Islet precursor cell (in vitro differentiated cells): Measurements from ENCODE around the gene NCOA1.
"Not testable (repeated sequence)": the region's sequence is repeated elsewhere in the genome, so short reads cannot be mapped to it uniquely, and the experiment has no call there.

Experiments used
- DNase-seq: peaks from one replicate; pipeline ENCODE4 v3.0.0-alpha.2; 2018

NCOA1 gene

DNA sequence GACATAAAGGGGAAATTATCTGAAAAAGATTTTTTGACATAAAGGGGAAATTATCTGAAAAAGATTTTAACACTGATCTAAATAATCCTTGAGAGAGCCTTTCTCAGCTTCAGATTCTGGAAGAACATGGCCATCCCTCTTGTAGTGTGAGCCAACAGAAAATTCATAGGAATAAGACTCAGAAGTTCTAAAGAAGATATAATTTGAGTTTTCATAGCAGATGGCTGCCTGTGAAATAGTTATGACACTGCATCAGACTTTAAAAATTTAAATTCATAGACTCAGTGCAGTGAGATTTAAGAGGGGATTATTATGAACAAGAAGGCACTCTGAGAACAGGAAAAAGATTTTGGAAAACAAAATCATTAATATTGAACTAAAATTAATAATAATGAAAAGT, 50.6 kb downstream of the NCOA1 start:
- DNase-seq, result no peak

DNA sequence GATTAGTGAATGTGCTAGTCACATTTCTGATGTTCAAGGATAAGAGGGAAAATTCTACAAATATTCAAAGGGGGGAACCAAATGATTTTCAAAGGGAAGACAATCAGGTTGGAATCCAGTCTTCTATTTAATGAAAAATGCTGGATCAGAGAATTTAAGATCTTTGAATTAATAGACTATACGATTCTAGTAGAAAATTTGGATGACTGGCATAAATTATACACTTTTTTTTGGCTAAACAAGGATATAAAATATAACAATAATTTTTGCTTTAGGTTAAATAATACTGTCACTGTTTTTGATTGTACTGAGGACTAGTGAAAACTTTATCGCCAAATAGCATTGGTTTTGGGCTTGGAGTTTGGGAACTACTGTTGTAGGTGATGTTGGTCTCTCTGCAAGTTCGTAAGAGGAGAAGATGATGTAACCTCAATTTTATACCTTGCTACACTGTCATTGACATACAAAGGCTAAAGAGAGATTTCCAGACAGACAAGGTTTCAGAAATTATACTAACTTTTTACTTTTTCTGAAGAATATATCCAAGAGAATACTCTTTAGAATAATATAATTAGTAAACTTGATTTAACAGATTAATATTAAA, 51.3 kb downstream of the NCOA1 start:
- DNase-seq, result no peak

DNA sequence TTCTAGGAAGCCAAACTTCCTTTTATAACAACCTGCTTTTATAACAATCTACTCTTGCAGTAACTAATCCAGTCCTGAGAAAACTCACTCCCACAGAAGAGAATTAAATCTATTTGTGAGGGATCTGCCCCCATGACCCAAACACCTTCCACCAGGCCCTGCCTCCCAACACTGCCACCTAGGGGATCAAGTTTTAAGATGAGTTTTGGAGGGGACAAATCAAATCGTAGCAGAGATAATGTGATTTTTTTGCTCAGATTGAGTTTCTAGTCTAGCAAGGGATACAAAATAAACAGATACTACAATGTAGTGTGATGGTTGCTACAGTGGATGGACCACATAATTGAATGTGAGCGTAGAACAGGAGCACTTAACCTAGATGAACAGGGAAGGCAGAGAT, 52.2 kb downstream of the NCOA1 start:
- no peak for DNase-seq

DNA sequence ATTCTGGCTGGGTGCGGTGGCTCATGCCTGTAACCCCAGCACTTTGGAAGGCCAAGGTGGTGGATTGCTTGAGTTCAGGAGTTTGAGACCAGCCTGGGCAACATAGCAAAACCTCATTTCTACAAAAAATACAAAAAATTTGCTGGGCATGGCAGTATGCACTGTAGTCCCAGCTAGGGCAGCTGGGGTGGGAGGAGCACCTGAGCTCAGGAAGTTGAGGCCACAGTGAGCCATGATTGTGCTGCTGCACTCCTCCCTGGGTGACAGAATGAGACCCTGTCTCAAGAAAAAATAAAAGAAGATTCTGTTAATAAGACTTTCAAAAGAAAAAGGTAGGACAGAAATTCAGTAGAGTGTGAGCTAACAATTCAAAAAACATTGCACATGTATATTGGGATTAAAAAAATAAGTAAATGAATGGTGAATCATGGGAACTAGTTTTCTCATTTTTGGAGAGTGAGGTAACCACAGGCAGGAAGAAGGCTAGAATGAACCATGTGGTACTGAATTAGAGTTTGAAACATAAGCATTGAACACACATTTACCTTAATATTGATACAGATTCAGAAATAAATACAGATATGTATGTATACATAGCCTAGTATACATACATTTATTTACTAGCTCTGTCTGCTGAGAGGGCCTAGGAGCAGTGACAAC, 53.5 kb downstream of the NCOA1 start:
- DNase-seq, result no peak

DNA sequence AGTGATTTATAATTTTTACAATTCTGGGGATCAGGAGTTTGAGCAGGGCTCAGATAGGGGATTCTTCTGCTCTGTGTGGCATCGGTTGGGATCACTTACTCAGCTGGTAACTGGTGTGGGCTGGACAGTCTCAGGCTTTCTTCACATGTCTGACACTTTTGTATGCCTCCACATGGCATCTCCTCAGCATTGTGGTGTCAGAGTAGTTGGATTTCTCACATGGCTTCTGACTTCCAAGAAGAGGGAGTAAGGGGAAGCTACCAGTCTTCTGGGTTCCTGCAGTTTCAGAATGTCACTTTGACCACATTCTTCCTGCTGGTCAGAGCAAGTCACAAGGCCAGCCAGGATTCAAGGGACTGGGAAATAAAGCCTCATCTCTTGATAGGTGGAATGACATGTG, 55.6 kb downstream of the NCOA1 start:
- no peak for DNase-seq

DNA sequence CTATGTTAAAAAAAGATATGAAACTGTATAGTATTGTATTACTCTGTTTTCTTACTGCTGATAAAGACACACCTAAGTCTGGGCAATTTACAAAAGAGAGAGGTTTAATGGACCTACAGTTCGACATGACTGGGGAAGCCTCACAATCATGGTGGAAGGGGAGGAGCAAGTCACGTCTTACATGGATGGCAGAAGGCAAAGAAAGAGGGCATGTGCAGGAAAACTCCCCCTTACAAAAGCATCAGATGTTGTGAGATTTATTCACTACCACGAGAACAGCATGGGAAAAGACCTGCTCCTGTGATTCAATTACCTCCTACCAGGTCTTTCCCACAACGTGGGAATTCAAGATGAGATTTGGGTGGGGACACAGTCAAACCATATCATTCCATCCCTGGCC, 57.0 kb downstream of the NCOA1 start:
- no peak for DNase-seq

DNA sequence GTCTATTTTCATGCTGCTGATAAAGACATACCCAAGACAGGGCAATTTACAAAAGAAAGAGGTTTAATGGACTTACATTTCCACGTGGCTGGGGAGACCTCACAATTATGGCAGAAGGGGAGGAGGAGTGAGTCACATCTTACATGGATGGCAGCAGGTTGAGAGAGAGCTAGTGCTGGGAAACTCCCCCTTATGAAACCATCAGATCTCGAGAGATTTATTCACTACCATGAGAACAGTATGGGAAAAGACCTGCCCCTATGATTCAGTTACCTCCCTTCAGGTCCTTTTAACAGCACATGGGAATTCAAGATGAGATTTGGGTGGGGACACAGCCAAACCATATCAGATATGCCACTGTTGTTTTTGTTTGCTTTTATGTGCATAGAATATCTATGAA, 59.2 kb downstream of the NCOA1 start:
- DNase-seq, result not testable (repeated sequence)

DNA sequence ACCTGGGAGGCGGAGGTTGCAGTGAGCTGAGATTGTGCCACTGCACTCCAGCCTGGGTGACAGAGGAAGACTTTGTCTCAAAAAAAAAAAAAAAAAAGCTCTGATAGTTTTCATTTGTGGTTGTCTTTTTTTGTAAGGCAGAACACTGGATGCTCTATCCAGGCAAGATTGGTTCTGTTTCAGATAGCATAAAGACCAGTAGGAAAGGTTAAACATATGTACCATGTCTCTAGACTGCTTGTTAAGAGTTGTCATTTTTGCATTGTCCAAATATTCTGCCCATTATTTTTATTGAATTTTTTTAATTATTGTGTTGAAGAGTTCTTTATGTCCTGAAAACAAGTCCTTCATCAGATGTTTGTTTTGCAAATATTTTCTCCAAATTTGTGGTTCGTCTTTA, 60.0 kb downstream of the NCOA1 start:
- DNase-seq, result no peak

DNA sequence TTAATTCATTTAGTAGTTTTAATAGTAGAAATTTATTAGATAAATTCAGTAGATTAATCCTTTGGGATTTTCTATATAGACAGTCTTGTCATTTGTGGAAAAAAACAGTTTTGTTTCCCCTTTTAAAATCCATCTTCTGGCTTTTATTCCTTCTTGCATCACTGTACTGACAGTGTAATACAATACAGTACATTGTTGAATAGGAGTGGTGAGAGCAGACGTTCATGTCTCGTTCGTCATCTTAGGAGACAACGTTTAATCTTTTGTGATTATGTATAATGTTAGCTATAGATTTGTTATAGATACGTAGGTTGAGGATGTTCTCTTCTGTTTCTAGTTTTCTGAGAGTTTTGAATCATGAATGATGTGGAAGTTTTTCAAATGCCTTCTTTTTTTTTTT, 61.8 kb downstream of the NCOA1 start:
- no peak for DNase-seq

DNA sequence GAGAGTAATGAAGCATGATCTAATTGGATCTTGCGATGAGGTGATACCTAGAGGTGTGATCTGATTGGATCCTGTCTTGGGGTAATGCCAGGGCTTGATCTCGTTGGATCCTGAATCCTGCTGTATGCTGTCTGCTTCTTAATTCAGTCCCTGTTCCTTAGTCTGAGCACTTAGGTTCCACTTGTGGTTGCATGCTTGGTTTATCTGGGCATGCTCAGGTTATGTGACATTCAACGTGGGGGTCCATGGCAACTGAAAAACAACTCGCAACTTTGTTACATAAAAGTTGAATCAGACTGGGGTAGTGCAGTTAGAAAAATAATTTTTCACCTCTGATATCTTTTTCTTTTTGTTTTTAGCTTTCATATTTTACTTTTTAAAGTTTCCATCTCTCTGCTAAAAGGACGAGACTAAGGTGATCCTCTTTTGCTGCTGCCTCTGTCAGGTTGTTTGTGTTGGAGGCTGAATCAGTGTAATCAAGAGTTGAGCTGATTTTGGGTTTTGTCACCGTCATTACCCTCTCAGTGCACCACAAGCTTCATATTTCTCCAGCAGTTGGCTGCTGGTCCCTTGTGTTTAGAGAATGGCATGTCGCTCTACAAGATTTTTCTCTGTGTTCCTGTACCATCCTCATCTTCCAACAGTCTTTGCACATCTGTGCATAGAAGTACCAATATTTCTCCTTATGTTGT, 67.9 kb downstream of the NCOA1 start:
- no peak for DNase-seq

DNA sequence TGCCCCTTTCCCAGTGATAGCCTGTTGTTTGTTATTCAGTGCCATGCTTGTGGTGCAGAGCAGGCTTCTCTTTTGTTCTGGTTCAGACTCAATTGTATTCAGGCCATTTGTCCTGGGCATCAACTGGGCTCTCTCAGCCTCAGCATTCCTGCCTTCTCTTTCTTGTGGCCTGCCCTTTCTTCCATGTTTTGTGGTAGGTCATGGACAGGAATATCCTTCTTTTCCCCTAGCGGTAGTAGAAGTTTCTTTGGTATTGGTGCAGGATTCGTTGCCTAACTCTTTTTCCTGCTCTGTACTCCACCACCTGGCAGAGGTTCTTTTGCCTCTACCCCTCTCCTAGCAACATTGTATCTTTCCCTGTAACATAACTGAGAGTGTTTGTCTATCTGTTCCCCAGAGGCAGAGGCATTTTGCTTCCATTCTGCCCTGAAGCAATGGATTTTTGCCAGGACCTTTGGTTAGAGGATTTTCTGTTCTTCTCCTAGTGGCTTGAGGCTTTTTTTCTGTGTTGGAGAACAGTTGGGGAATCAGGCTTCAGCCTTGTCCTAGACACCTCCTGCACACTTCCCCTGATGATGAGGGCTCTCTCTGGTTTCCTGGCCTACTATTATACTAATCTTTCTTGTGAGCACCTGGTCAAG, 68.5 kb downstream of the NCOA1 start:
- no peak for DNase-seq

DNA sequence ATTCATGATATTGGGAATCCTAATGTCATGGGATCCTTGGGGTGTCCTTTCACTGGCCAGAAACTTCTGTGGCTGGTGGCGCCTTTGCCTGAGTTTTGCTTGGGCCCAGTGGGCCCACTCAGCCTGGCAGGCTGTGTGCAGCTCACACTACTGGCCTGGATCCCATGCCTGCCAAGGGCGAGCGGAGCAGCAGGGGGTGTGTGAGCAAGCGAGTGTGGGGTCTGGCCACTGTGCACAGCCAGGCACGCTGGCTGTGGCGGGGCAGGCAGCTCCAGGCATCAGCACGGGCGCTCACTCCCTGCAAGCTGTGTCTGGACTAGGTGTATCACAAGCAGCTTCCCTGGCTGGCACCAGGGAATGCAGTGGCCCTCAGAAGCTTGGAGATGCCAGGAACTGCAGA, 74.5 kb downstream of the NCOA1 start:
- DNase-seq, result no peak

DNA sequence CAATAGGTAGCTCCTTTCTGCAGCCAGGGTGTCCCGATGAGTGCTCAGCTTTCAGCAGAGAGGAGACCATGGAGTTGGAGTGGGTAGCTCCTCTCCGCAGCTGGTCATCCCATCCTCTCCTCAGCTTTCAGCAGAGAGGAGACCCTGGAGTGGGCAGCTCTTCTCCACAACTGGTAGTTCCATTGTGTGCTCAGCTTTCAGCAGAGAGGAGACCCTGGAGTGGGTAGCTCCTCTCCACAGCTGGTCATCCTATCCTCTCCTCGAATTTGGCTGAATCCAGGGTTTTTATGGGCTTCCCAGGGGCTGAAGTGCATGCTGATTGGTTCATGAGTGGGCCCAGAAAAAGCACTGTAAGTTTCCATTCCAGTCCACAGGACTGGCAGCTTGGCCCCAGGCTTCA, 75.2 kb downstream of the NCOA1 start:
- no peak for DNase-seq

DNA sequence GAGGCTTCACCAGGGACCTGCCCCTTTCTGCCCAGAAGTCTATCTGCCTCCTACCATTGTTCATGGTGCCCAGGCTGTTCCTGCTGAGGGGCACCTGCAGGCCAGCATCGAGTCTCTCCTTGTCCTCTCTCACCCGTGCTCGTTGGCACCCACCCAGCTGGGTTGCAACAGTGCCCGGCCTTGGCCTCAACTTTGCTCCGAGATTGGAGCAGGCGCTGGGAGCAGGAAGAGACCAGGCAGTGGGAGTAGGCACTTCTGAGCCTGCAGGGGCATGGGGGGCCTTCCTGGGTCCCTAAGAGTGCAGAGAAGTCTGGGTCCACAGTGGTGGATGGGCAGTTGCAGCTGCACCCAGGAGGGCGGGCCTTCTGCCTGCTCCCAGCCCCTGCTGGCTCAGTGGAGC, 75.6 kb downstream of the NCOA1 start:
- DNase-seq, result no peak

DNA sequence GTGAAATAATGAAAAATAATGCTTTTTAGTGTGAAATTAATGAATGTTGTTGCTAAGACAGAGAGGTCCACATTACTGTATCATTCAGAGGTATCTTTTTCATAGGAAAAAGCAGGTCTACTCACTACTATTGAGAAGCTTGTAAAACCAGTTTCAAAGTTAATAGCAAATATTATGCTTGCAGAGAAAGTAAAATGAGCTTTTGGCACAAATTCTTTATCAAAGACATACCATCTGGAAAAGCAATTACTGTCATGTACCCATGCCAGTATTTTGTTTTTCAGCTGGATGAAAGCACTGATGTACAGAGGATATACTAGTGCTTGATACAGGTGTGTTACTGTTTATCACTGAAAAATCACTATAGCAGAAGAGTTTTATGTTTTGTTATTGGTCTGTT, 77.5 kb downstream of the NCOA1 start:
- DNase-seq, result no peak

DNA sequence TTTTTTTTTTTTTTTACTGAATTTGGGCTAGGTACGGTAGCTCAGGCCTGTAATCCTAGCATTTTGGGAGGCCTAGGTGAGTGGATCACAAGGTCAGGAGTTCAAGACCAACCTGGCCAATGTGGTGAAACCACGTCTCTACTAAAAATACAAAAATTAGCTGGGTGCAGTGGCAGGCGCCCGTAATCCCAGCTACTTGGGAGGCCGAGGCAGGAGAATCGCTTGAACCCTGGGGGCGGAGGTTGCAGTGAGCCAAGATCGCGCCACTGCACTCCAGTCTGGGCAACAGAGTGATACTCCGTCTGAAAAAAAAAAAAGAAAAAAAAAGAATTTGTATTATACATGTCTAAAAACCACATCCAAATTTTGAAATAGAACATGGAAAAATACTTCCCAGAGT, 78.5 kb downstream of the NCOA1 start:
- not testable (repeated sequence) for DNase-seq

DNA sequence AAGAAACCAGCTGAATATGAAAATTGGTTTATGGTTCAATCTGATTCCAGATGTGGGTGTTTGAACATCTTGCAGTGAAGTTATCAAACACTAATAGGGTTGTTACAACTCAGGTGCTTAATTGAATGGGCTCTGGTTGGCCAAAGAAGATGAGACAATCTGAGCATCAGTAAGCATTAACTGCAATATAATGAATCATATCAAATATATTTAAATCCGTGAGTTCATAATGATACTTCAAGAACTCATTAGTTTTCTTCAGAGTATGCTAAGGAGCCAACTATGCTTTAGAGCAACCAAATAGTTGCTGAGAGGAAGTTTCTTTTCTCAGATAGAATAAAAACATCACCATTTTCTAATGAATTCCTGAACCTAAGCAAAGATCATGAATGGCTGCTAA, 79.2 kb downstream of the NCOA1 start:
- DNase-seq, result no peak

DNA sequence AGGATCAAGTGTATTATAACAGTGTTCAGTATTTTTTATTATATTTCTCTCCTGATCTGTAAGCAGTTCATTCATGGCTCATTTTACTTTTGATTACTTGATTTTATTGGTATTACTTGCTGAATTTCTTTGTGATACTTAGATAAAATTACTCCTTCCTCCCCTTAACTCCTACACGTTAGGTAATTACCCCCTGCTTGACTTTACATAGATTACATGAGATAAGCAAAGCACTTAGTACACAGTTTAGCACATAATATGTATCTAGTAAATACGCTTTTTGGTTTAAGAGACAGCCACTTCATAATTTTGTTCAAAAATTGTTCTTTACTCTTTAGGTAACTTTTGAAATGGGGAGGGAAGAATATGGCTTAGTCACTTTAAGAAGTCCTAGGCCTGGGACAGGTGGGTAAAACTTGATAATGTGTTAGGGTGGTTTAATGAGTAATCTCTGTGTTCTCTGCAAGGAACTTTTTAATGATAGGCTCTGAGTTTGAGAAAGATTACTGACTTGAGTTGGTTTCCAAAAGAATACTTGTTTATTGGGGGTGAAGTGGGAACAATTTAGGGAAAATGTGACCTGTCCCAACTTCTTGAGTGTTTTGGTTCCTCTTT, 80.9 kb downstream of the NCOA1 start:
- DNase-seq, result no peak

DNA sequence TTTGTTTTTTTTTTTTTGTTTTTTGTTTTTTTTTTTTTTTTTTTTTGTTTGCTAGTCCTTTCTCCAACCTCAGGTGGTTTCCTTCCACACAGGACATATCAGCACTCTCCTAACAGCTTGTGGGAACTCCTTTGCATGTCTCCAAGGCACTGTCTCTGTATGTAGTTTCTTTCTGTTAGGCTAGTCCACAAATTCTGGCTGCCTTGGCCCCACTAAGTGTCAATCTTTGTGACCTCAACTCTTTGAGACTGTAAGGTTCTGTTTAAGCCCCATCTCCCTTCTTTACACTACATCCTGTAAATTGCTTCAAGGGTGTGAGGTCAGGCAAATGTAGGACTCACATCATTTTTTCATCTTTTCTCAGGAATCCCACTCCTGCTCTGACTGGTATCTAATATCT, 85.1 kb downstream of the NCOA1 start:
- no peak for DNase-seq

DNA sequence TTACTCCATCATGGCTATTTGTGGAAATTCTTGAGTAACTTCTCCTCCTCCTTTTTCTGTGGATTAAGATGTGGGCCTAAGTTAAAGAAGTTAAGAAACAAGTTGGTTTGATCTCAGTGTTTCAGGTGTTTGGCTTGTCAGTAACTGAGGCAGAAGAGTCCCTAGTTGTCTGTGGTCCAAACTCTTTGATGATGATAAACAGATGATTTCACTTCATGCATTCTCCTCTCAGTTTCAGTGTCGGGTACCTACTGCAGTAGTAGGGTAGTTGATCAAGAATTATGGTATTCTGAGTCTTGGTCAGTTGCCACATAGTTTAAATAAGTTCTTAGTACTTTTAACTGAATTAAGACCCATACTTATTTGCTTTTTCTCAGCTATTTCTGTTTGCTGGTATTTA, 85.6 kb downstream of the NCOA1 start:
- DNase-seq, result no peak

DNA sequence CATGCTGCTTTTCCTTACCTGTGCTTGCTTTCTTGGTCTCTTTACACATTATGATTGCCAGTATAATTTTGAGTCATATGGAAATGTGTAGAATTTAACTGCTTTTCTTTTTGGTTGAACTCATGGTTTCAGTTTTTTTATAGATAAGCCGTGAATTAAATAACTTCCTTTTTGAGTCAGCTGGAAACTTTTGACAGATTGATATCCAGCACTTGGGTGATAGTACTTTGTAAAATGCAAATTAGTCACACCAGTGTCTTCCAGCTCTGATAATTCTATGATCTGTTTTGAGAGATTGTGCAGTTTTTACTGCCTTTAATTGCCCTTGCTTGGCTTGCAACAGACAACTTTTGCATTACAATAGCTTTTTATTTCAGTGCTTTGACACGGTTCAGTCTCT, 86.4 kb downstream of the NCOA1 start:
- no peak for DNase-seq

DNA sequence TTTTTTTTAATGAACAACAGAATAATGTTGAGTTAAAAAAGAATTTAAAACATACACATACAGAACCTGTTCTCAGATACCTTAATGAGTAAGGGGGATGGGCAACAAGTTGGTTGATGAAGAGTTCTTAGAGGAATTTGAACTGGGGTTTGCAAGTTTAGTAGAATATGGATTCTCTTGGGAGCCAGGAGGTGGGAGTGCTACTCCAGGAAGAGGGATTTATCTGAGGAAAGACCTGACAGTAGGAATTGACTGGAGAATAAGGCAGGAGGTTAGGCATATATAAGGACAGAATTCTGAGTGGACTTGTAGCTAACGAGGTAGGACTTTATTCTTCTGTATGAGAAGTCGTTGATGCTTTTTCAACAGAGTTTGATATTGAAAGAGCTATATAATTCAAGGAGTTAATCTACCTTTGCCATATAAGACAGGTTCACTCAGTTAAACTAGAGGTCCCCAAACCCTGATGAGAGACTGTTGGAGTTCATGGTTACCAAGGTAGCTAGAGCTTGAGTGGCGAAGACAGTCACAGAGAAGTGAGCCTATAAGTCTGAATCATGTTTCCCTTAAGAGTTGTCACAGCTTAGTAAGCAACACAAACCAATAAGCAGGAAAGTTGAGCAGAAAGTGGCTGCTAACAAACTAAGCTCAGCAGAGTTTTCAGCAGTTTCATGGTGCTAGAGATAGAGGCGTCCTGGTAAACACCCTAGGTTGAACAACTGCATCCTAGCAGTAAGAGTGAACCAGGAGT, 88.2 kb downstream of the NCOA1 start:
- DNase-seq, result no peak

DNA sequence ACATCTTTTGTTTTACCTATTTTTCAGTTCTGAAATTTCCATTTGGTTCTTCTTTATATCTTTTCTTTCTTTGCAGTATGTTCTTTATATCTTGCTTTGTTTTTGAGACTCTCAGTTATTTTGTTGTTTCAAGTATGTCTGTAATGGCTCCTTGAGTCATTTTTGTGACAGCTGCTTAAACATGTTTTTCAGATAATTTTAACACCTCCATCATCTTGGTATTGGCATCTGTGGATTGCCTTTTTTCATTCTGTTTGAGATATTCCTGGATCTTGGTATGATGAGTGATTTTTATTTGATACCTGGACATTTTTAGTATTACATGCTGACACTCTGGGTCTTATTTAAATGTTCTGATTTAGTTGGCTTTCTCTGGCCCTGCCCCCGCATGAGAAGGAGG, 89.5 kb downstream of the NCOA1 start:
- no peak for DNase-seq
